NCI-H2227 (cell line): ENCODE data around the gene OR1I1.

Experiments
- DNase-seq: peaks from one replicate; lab custom pipeline; 2025; ENCODE audit not compliant: unreplicated experiment; lab: John Stamatoyannopoulos, UW

OR1I1 gene

DNA sequence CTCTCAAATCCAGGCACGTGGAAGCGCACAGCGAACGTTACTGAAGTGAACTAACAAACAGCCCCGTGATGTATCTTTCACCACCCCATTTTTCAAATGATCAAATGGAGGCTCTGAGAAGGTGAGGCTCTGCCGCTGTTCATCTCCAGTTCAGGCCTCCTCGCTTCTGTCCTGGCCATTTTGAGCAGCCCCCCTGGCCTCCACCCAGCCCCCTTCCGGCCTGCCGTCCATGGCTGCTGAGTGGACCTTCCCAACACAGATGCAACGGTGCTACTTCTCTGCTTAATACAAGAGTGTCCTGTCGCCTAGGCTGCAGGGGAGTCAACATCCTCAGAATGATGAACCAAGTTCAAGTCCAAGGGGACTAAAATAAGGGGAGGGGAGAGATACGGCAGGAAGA lies 34.8 kb downstream of the OR1I1 start:
- DNase-seq, result no peak

DNA sequence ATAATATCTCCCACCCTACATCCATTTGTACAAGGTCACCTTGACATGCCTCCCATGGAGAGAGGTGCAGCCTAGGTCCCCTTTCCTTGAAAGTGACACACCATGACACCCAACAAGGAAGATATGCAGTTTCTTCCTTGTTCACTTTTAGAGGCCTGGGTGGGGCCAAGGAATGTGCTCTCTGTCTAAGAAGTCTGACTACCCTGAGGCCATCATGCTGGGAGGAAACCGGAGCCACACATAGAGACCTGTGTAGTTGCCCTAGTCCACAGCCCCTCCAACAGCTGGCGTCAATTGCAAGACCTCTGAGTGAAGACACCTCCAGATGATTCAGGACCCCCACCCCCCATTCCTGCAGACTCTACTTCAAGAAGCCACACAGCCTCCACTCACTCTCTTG lies 36.2 kb downstream of the OR1I1 start:
- no peak for DNase-seq

DNA sequence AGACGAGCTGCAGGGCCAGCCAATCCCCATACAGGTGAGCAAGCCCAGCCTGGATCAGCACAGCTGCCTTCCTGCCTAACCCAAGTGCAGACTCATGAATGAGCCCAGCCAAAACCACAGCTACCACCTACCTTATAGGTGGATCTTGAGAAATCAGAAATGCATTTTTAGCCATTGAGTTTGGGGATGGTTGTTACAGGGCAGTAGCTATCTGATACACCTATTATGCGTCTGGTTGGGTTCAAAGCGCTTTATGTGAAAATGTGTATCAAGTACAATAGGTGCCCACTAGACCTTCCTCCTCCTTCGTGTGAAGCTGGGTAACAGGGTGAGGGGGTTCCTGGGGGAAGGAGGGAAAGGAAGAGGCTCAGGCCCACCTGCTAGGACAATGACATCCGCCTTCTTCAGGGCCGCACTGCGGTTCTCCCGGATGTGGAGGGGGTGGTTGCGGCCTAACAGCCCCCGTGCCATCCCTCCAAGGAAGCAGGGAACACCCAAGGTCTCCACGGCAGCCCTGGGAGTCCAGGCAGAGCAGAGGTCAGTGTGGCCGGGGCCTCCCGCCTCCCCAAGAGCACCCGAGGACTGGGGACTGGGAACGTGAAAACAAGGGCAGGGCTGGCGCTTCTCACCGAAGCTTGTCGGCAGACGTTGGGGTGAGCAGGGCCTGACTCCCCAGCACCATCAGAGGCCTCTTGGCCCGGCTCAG lies 36.9 kb downstream of the OR1I1 start:
- DNase-seq, result no peak

DNA sequence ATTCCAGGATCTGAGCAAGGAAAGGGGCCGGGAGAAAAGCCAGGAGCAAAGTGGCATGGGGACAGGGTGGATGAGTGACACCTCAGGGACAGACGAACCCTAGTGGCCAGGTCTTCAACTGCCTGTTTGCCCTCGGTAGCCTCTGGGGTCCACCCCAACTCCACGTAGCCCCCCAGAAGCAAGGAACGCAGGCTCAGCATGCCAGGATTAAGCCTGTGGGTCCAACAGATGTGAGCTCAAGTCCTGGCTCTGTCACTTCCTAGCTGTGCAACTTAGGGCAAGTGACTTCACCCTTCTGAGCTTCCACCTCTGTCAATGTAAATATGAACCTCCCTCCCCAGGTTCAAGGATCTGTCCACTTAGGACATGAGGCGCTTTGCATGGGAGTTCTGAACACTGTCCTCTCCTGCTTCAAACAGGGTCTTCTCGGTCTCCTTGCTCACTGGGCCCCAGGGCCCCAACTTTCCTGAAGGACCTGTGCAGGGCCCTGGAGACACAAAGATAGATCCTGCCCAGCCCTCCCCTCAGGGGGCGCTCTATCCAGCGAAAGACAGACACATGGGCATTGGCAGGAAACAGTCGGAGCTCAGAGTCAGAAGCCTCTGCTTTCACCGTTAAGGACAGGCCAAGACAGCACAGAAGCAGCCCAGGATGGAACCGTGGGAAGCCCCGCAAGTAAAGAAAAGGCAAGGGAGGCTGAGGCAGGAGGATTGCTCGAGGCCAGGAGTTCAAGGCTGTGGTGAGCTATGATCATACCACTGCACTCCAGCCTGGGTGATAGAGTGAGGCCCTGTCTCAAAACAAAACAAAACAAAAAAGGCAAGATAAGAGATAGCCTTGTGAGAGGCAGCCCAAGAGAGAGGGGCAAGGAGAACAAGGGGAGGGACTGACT lies 38.4 kb downstream of the OR1I1 start:
- DNase-seq, result no peak

DNA sequence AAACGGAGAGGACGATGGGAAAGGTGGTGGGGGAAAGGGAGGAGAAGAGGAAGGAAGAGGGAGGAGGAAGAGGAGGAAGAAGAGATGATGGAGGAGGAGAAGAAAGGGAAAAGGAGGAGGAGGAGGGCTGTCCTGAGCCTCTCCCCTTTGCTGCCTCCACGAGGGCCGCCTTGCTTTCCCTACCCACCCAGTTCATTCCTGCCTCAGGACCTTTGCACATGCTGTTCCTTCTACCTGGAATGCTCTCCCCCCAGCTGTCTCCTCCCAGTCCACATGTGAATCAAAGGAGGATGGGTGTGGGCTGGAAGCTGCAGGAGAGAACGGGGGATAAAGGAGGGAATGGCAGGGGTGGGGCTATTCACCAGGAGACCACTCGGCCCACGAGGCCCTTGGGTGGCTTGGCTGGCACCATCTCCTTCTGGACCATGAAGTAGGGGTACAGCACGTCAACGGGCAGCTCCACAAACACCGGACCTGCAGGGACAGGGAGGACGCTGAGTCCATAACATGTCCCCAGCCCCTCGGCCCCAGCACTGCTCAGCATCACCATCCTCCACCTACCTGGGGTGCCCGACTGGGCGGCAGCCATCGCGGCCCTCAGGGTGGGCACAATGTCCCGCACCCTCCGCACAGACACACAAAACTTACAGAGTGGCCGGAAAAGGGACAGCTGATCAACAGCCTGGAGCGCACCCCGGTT lies 40.5 kb downstream of the OR1I1 start:
- no peak for DNase-seq

DNA sequence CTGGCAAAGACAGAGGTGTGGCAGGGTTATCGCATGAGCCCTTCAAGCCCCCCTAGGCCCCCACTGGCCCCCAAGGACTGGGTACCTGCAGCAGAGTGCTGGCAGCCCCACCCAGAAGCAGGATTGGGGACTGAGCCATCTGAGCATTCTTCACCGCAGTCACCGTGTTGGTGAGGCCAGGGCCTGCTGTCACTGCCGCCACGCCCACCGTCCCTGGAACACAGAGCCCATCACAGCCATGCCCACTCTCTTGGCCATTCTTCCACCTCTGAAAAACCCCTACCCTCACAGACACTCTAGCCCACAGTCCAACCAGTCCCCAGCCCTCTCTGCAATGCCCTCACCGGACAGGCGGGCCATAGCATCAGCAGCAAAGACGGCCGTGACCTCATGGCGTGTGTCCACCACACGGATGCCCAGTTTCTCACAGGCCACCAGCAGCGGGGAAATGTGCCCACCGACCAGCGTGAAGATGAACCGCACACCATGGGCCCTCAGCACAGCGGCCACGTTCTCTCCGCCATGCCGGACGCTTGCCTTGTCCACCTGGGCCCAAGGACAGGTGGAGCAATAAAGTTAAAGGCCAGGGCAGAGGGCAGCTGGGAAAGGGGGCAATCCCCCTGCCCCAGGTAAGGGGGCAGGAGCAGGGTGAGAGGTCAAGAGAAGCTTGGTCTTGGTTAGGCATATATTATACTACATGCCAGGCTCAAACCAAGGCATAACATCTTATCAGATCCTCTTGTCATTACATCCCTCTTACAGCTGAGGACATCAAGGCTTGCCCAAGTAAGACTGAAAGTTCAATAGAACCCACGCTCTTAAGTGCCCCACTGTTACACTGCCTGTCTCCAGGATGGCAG lies 41.2 kb downstream of the OR1I1 start:
- no peak for DNase-seq

DNA sequence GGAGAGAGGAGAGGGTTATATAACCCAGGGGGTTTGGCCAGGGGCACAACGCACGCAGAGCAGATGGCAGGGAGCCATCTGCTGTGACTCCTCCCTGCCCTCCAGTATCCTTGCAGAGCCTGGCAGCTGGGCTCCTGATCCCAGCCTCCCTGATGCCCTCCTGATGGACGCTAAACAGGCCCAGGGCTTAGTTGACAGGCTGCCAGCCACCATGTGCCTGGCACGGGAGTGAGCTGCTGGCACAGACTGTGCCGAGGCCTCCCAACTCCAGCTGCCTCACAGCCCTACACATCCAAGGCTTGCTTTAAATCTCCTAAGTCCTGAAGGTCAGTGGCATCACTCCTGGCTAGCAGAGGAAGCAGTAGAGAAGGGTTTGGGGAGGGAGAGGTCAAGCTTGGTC lies 41.9 kb downstream of the OR1I1 start:
- DNase-seq, result no peak

DNA sequence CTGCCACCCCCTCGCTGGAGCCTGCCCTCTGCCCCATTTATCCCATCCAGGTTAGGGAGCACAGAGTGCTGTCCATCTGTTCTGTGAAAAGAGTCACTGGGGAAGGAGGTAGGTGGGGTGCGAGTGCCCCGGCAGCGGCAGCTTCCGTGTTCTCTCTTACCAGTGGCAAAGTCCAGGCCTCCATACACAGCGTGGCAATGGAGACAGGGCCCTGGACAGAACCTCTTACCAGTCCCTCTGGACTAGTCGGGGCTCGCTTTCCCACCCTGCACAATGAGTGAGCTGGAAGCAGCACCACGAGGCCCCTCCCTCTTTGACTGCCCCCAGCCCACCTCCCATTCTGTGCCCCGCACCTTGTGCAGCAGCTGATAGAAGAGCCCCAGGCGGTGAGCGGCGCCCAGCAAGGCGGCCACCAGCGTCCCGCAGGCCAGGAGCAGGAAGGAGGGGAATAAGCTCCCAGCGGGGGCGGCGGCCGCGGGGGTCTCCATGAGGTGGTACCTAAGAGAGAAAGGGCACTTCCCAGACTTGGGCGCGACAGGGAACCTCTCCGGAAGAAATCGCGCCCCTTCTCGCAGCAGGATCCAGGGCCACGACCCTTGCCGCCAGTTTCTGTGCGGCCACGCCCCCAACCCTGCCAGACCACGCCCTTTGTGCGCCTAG lies 42.7 kb downstream of the OR1I1 start:
- peak; percentile 30 for DNase-seq

DNA sequence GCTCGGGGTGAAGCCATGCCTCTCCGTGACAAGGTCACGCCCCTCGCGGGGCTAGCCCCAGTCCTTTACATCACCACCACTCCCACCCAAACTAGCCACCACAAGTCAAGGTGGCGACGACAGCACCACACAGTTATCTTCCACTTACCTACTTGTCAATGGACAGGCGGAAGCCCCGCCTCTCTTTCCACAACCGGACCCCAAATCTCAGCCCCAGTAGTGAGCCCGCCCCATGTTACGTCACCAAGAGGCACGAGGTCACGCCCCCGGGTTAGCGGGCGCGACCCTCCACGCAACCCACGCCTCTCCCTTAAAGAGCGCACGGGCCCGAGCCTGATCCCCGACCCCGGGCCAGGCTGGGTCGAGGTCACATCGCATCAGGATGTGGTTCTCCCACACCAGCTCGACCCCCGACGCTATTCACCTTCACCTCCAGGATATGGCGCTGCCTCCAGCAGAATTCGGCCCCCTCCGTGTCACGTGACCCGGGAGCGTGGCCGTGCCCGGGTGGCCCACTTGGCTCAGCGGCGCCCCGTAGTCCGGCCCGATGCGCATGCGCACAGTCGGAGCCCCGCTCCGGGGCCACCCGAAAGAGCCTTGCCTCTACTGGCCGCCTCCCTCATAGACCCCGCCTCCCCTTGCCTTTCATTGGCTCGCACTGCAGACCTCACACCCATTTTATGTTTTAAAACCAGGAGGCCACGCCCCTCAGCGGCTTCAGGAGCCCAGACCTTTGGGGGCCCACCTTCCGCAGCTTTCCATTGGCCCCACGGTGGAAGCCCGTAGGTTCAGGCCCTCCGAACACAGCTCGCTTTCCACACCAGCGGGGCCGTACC lies 43.4 kb downstream of the OR1I1 start:
- DNase-seq, result peak; percentile 97

DNA sequence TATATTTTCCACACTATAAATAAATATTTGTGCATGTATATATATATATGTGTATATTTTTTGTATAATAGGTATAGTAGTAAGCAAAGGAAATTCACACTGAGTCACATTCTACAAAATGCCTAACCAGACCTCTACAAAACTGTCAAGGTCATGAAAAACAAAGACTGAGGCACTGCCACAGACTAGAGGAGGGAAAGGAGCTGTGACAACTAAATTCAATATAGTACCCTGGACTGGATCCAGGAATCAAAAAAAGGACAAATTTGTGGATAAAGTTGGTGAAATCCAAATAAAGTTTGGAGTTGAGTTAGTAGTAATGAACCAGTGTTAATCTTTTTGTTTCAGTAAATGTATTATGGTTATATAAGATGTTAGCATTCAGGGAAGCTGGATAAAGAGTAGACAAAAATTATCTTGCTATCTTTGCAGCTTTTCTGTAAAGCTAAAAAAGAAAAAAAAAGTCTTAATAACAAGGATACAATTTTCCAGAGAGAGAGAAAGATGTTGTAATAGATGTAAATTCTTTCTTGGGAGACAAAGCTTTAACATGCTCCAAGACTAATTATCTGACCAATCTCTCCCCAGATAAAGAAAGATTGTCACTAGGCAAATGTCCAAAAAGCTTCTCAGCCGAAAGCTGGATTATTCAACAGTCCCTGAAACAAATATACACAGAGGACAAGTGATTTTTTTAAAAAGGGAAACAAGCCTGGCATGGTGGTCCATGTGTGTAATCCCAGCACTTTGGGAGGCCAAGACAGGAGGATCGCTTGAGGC lies 44.3 kb downstream of the OR1I1 start:
- no peak for DNase-seq

DNA sequence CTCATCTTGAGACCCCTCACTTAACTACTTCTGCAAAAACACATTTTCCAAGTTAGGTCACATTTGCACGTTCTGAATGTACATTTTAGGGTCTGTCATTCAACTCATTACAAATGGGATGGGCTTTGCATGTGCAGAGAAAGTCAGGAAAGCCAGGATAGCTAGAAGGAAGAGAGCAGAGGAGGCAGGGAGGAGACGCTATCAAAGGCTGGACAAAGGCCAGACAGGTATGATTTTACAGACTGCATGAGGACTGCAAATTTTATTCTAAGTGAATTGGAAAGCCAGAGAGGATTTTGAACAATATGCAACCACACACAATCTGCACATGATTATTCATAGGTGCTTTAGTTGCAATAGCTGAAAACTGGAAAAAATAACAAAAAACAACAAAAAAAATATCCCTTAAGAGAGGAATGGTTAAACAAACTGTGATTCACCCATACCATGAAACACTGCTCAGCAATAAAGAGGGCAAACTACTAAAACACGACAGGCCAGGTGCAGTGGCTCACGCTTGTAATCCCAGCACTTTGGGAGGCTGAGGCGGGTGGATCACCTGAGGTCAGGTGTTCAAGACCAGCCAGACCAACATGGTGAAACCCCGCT lies 46.3 kb downstream of the OR1I1 start:
- DNase-seq, result no peak

DNA sequence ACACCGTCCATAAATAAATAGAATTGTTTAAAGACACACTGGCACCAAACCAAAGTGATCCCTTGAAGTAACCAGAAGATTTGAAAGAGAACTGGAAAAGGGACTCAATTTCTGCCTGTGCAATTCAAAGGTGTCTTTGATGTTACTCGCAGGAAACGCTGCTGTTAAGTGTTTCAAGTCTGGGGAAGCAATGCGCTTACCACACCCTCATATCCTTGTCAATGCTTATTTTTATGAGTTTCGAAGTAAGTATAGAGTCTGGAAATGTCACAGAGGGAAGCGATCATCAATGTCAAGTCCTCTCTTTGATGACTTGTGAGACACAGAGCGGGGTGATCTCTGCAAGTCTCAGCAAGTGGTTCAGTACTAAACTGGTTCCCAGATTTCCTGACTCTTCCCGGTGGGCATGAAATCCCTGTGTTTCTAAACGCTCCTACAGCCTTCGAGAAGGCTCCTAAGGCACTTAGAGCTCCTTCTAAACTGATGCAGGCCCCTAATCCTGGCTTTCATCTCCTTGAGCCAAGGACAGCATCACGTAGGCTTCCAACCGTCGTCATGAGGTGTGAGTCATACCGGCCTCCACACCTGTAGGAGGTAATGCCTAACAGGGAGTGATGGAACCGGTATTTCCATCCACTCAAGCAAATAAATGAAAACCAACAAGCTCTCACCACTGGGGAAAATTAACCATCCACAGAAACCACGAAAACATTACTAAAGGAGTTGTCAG lies 48.0 kb downstream of the OR1I1 start:
- no peak for DNase-seq

DNA sequence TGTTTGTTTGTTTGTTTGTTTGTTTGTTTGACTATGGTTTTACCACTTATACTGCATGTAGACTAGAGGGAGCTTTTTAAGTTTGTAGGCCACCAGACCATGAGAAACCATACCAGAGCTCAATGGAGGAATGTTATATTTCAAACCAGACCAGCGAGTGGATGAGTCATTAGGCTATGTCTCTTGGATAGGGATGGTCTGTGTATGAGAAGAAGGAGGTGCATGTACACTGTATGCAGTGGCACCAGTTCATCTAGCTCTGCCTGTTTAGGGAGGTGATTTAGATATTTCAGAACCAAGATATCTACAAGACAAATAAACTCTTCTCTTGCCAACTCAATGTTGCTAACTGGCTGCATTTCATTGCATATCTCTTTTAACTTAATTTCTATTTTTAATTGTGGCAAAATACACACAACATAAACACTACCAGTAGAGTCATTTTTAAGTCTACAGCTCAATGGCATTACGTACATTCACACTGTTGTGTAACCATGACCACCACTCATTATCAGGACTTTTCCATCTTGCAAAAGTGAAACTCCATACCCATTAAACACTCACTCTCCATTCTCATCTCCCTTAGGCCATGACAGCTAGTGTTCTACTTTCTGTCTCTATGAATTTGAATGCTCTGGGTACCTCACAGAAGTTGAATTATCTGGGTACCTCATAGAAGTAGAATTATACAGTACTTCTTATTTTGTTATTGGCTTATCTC lies 54.4 kb downstream of the OR1I1 start:
- no peak for DNase-seq

DNA sequence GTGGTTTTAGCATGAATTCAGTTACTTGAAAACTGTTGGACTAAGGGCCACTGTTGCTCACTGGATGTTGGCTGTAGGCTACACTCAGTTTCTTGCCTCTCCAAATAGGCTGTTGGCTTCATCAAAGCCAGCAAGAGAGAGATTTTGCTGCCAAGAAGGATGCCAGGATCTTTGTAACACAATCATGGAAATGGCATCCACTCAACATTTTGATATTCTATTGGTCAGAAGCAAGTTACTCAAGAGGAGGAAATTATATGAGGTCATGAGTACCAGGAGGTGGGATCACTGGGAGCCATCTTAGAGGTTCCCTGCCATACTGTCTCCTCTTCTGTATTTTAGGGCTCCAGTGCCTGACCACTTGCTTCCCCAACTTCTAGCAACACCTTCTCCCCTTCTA lies 55.8 kb downstream of the OR1I1 start:
- DNase-seq, result no peak

DNA sequence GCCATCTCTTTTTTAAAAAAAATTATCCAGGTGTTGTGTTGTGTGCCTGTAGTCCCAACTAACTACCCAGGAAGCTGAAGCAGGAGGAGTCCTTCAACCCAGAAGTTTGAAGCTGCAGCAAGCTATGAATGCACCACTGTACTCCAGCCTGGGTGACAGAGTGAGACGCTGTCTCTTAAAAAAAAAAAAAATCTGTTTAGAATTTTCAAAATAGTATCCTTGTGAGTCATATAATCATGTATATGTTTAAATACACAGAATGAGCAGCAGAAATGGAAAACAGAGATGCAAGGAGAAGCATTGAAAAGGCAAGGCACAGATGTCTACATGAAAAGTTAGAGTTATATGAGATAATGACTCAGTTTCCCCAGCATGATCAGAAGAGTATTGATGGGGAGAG lies 56.4 kb downstream of the OR1I1 start:
- DNase-seq, result no peak

DNA sequence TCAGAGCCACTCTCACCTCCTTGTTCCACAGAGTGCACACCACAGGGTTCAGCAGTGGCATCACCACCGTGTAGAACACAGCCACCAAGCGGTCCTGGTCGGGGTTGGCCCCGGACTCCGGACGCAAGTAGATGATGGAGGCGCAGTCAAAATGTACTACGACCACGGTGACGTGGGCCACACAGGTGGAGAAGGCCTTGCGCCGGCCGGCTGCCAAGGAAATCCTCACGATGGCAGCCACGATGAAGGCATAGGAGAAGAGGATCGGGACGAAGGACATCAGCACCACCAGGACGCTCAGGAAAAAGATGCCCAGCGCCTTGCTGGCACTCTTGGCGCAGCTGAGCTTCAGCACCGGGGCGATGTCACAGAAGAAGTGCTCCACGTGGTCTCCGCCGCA lies 59.1 kb downstream of the OR1I1 start:
- DNase-seq, result no peak

DNA sequence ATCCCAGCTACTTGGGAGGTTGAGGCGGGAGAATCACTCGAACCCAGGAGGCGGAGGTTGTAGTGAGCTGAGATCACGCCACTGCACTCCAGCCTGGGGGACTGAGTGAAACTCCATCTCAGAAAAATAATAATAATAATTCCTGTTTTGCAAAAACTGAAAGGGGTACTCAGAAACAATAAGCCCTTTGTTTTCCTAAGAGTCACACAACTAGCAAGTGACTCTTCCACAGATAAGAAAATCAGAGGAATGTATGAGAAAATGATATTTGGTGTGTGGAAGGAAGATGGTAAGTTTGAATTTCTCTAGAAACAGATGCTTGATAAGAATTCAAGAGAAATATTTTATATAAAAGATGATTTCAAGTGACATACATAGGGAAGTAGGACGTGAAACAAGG lies 60.3 kb downstream of the OR1I1 start:
- DNase-seq, result no peak
